Astrocyte (in vitro differentiated cells and primary cell): ENCODE results near the gene MAPK10.

ENCODE experiments used
- CTCF ChIP-seq: IDR thresholded peaks from 2 replicates; pipeline ENCODE4 v1.5.1; 2011; ENCODE audit warnings: low read depth, mild to moderate bottlenecking, inconsistent platforms, low read length, moderate library complexity; ENCODE audit not compliant: insufficient read depth
- EZH2 ChIP-seq: IDR thresholded peaks from 2 replicates; pipeline ENCODE4 v1.6.1; 2012; ENCODE audit warnings: mild to moderate bottlenecking, low read length, inconsistent platforms; ENCODE audit not compliant: insufficient read depth

- TF ChIP-seq CTCF (no peak), EZH2 (no peak)
These were observed 323.1 kb downstream of the MAPK10 start for GRCh38 chr4:86036736-86037135.
